Ovary (tissue), 9 donors: ENCODE measurements around the gene SASH3. TPM values are rescaled to one million over a fixed set of nuclear protein-coding genes. Genes with fewer than 3 reads are reported as not detected.
A peak's percentile ranks its signal among the peaks of the same experiment; 100 is the strongest.

Source experiments
- DNase-seq, 5 donors: peaks; one replicate each; pipeline ENCODE4 v3.0.0-alpha.2; 2019 to 2020
- H3K27ac ChIP-seq, 2 donors: fragments of 200-600 bp; one replicate each; pipeline versions ENCODE4 v1.5.1 to v1.8.0; 2019 to 2022
- H3K27me3 ChIP-seq: fragments of 200-600 bp; one replicate; pipeline ENCODE4 v1.8.0; 2022
- H3K36me3 ChIP-seq: fragments of 200-600 bp; sonication (generic); one replicate; pipeline ENCODE4 v1.5.1; 2019
- H3K4me1 ChIP-seq: one replicate; pipeline ENCODE4 v1.8.1; 2013; ENCODE audit warnings: mild to moderate bottlenecking, moderate library complexity; ENCODE audit not compliant: insufficient read depth
- H3K4me3 ChIP-seq: fragments of 200-600 bp; sonication (generic); one replicate; pipeline ENCODE4 v1.5.1; 2017
- H3K9me3 ChIP-seq, 2 donors: fragments of 200-600 bp in 1 of 2; sonication (generic) in 1 of 2; one replicate each; pipeline versions ENCODE4 v1.5.1 to v1.8.1; 2013 to 2019; ENCODE audit warnings: mild to moderate bottlenecking in 1 of 2, moderate library complexity in 1 of 2
- EP300 ChIP-seq: sonication (generic); formaldehyde crosslinking; IDR thresholded peaks from one replicate; pipeline ENCODE4 v1.6.1; 2017; ENCODE audit warnings: antibody characterized with exemption
- POLR2A ChIP-seq: fragments of 450-650 bp; IDR thresholded peaks from one replicate; pipeline ENCODE4 v1.6.1; 2017; ENCODE audit warnings: antibody characterized with exemption, mild to moderate bottlenecking, moderate library complexity
- WGBS, 3 donors: extraction: QIAGEN DNeasy Blood & Tissue Kit in 1 of 3; methylation state at CpG; one replicate each; pipeline versions ENCODE4 v1.1.5 to v1.1.7; 2013 to 2017; 5-methylcytosine and 5-hydroxymethylcytosine counted together
- intact Hi-C, 4 donors: fragments of 100-400 bp; cut with DNase I; formaldehyde crosslinking; loops; one replicate each; pipeline versions ENCODE4 v1.11.0 to v1.15.1; 2022 to 2023
- polyA plus RNA-seq, 2 donors: library from polyadenylated mRNA; stranded (reverse); fragments of 200-250 nt in 1 of 2; fragments of 350-450 nt in 1 of 2; fragmentation: Illumina TruSeq in 1 of 2; extraction: RNeasy Lipid Tissue Mini Kit (QIAGEN cat#74804) in 1 of 2; gene quantifications; one replicate each; pipeline ENCODE4 v1.2.3, GENCODE V29; 2013 to 2014
- total RNA-seq, 7 donors: library from RNA; depleted of rRNA in 2 of 7; stranded (reverse); fragments of >200 nt in 2 of 7; fragmentation: NEBNext Ultra II Directional in 3 of 7; extraction: Animal tissue kit (Norgen Biotek cat#: 25700) in 3 of 7; gene quantifications; one replicate each; pipeline versions ENCODE4 v1.1.0 to v1.2.4, GENCODE V29; 2016 to 2023
- TF ChIP-seq, protein P1 (sequence below), 3 donors: fragments of 450-650 bp in 2 of 3; fragments of 200-600 bp in 1 of 3; IDR thresholded peaks; one replicate each; pipeline versions ENCODE4 v1.5.1 to v1.8.0; 2016 to 2022; ENCODE audit warnings: antibody characterized with exemption in 3 of 3, mild to moderate bottlenecking in 1 of 3
- donor health status: DM: no; HTN: no; CAD: no; lungs with moderate emphysema.
- donor health status: DM: no; HTN: no; CAD: no.
- donor health status: Bipolar disorder and iron deficiency.
- donor health status: DM: yes; HTN: yes; CAD: no.
- donor health status: DM: no; HTN: no; CAD: no.
- donor health status: DM: yes; HTN: yes; CAD: no.

The SASH3 gene
- total and polyA plus RNA-seq, 9 donors, result 1.8 to 8.2 (median 3.3) TPM

DNA sequence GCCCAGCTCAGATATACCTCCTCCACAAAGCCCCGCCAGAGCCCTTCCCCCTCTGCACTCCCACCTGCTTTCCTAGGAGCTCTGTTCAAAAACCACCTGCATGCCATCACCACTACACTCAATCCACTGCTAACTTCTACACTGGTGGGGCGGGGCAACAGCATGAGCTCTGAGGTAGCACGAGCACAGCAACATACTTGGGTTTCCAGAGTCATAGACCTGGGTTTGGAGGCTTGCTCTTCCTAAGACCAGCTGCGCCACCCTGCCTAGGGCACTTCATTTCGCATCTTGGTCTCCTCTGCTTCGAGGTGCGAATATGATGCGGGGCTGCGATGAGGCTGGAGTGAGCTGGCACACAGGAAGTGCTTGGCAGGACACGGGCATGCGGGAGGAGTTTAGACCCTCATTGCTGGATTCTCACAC lies 3.6 kb downstream of the SASH3 start:
- intact Hi-C loops, result no loop called here
- WGBS, 3 donors, result 80 to 82% (median 82%) methylated on average over 11 of the region's 11 CpGs
- TF ChIP-seq, protein P1, sequence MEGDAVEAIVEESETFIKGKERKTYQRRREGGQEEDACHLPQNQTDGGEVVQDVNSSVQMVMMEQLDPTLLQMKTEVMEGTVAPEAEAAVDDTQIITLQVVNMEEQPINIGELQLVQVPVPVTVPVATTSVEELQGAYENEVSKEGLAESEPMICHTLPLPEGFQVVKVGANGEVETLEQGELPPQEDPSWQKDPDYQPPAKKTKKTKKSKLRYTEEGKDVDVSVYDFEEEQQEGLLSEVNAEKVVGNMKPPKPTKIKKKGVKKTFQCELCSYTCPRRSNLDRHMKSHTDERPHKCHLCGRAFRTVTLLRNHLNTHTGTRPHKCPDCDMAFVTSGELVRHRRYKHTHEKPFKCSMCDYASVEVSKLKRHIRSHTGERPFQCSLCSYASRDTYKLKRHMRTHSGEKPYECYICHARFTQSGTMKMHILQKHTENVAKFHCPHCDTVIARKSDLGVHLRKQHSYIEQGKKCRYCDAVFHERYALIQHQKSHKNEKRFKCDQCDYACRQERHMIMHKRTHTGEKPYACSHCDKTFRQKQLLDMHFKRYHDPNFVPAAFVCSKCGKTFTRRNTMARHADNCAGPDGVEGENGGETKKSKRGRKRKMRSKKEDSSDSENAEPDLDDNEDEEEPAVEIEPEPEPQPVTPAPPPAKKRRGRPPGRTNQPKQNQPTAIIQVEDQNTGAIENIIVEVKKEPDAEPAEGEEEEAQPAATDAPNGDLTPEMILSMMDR (IDR thresholded peaks at IDR 0.05), result no peak
- TF ChIP-seq EP300 (no peak), POLR2A (no peak)
- H3K36me3 ChIP-seq, result no peaks in the 10 kb centered on the region
- no peaks in the 10 kb centered on the region for H3K9me3 ChIP-seq
- DNase-seq, result no peak
- no peaks in the 10 kb centered on the region for H3K27me3 ChIP-seq
- no peak overlapping the region for H3K27ac ChIP-seq
- H3K4me3 ChIP-seq, result no peak overlapping the region
- no peaks in the 10 kb centered on the region for H3K4me1 ChIP-seq

DNA sequence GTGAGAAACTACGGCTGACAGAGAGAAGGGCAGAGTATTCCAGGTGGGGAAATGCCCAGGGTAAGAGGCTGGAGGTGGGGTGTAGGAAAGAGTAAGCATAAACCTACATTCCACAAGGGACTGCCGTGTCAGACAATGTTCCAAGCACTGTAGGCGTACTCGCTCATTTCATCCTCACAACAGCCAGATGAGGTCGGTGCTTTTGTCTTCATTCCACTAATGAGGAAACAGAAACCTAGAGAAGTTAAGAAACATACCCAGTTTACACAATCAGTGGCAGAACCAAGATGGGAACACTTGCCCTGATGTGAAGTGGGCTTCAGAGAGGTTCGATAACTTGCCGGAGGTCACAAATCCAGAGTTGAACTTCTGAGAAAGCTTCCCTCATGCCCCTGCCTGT lies 4.6 kb downstream of the SASH3 start:
- intact Hi-C loops, result no loop called here
- Histone ChIP-seq H3K36me3 (no peaks in the 10 kb centered on the region), H3K4me1 (no peaks in the 10 kb centered on the region), H3K9me3 (no peaks in the 10 kb centered on the region), H3K4me3 (no peak overlapping the region), H3K27me3 (no peaks in the 10 kb centered on the region), H3K27ac (no peak overlapping the region)
- 83 to 86% (median 85%) methylated on average over 7 of the region's 7 CpGs for WGBS, 3 donors
- TF ChIP-seq, protein P1 (IDR thresholded peaks at IDR 0.05), result no peak
- TF ChIP-seq EP300, result no peak
- TF ChIP-seq POLR2A, result no peak
- DNase-seq, result no peak

DNA sequence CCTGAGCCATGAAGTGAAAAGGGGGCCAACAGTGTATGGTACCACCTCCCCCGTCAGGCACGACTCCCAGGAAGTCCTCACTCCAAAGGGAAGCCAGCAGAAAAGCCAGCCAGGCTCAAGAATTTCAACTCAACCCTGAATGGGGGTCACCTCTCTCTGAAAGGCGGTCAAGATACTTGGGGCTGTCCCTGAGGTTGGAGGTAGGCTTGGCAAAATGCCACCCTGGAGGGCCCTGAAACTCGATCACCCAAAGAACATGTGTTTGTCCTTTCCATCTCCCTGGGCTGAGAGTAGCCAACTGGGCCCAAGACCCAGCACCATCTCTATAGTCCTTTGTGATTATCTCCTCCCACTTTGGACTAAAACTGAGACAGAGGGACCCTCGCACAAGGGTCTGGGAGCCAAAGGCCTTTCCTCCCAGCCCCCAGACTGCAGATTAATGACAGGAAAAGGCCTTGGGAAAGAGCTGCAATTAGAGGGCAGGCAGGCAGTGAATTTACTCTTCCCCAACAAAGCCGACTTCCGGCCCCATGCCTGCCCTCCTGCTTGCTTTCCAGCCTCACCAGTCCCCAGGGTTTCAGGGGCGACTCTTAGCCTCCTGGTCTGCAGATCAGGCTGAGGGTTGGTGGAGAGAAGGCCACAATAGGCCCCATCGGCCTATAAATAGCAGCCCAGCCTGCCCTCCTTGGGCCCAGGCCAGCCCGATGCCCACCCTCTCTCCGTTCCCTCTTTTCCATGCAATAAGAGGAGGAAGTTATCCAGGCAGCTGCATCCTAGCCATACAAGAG lies 5.6 kb downstream of the SASH3 start:
- Histone ChIP-seq H3K4me1 (no peaks in the 10 kb centered on the region), H3K4me3 (no peak overlapping the region), H3K36me3 (no peaks in the 10 kb centered on the region), H3K27me3 (no peaks in the 10 kb centered on the region), H3K9me3 (no peaks in the 10 kb centered on the region), H3K27ac (no peak overlapping the region)
- 70 to 74% (median 73%) methylated on average over 11 of the region's 11 CpGs for WGBS, 3 donors
- TF ChIP-seq, protein P1 (IDR thresholded peaks at IDR 0.05), result no peak
- TF ChIP-seq EP300, result no peak
- TF ChIP-seq POLR2A, result no peak
- DNase-seq, result peak in 1 of 5 donors; percentile 8
- intact Hi-C loops, result no loop called here

DNA sequence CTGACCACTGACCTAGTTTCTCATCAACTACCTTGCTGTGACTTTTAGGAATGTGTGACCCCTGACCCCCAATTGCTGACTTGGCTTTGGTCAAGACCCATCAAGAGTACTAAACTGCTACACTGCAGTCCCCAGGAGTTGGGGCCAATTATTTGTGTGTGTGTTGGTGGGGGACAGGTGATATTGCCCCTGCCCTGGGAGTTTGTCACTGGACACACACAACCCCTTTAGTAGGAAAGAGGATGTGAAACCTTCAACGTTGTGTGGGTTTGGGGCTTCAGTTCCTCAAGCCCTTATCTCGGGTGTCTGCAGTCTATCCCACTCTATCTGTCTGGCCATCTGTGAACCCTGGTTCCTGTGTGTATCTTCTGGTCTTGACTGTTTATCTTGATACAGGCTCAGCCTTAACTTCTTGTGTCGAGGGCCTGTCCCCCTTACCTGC lies 6.5 kb downstream of the SASH3 start:
- no peaks in the 10 kb centered on the region for H3K4me1 ChIP-seq
- H3K4me3 ChIP-seq, result no peak overlapping the region
- H3K27me3 ChIP-seq, result no peaks in the 10 kb centered on the region
- H3K9me3 ChIP-seq, result no peaks in the 10 kb centered on the region
- no peak overlapping the region for H3K27ac ChIP-seq
- TF ChIP-seq EP300 (no peak), POLR2A (no peak)
- TF ChIP-seq, protein P1 (IDR thresholded peaks at IDR 0.05), result no peak
- peak in 1 of 5 donors; percentile 3 for DNase-seq
- no peaks in the 10 kb centered on the region for H3K36me3 ChIP-seq
- 51 to 72% (median 52%) methylated on average over 3 of the region's 3 CpGs for WGBS, 3 donors
- intact Hi-C loops, result no loop called here
